Endodermal cell (in vitro differentiated cells): ENCODE measurements around the gene KRT38. TPM values are rescaled to one million over a fixed set of nuclear protein-coding genes. Genes with fewer than 3 reads are reported as not detected.

Source experiments
- DNase-seq: peaks from one replicate; pipeline ENCODE4 v3.0.0-alpha.2; 2017
- H3K27ac ChIP-seq: 2 replicates; pipeline ENCODE4 v1.5.1; 2013; ENCODE audit warnings: mild to moderate bottlenecking, low read depth, low read length, moderate library complexity
- H3K27me3 ChIP-seq: 2 replicates; pipeline ENCODE4 v1.6.1; 2013; ENCODE audit warnings: mild to moderate bottlenecking, low read length, moderate library complexity; ENCODE audit not compliant: insufficient read depth, control insufficient read depth, poor library complexity, severe bottlenecking
- H3K36me3 ChIP-seq: 2 replicates; pipeline ENCODE4 v1.7.0; 2013; ENCODE audit warnings: mild to moderate bottlenecking, low read length, moderate library complexity; ENCODE audit not compliant: control insufficient read depth, insufficient read depth
- H3K4me1 ChIP-seq: one replicate; pipeline ENCODE4 v1.7.0; 2013; ENCODE audit warnings: low read length; ENCODE audit not compliant: control insufficient read depth, insufficient read depth
- H3K4me3 ChIP-seq: 2 replicates; pipeline ENCODE4 v1.5.1; 2013; ENCODE audit warnings: mild to moderate bottlenecking, low read length, moderate library complexity
- H3K9ac ChIP-seq: 2 replicates; pipeline ENCODE4 v1.6.1; 2013; ENCODE audit warnings: mild to moderate bottlenecking, low read length, moderate library complexity; ENCODE audit not compliant: poor library complexity, severe bottlenecking; ENCODE audit errors: extremely low read depth
- H3K9me3 ChIP-seq: 2 replicates; pipeline ENCODE4 v1.6.1; 2013; ENCODE audit warnings: mild to moderate bottlenecking, low read length, moderate library complexity; ENCODE audit not compliant: control insufficient read depth
- H3K27ac Mint-ChIP-seq: 2 replicates; pipeline ENCODE4 v1.8.0; 2020; ENCODE audit warnings: mixed read lengths
- H3K27me3 Mint-ChIP-seq: 2 replicates; pipeline ENCODE4 v1.8.0; 2021; ENCODE audit warnings: mild to moderate bottlenecking, mixed read lengths; ENCODE audit not compliant: insufficient read depth
- H3K36me3 Mint-ChIP-seq: 2 replicates; pipeline ENCODE4 v1.8.0; 2020; ENCODE audit warnings: low read depth, mixed read lengths
- H3K4me1 Mint-ChIP-seq: 2 replicates; pipeline ENCODE4 v1.8.0; 2020; ENCODE audit warnings: mixed read lengths
- H3K4me3 Mint-ChIP-seq: 2 replicates; pipeline ENCODE4 v1.8.0; 2020; ENCODE audit warnings: mild to moderate bottlenecking, moderate library complexity, mixed read lengths
- H3K9me3 Mint-ChIP-seq: 2 replicates; pipeline ENCODE4 v1.8.0; 2020; ENCODE audit warnings: mild to moderate bottlenecking, mixed read lengths
- WGBS, 2 experiments: methylation state at CpG; one replicate each; pipeline versions ENCODE4 v1.1.5 to v1.1.7; 2013; ENCODE audit warnings: missing lambda C conversion rate in 2 of 2, mixed read lengths in 1 of 2; ENCODE audit not compliant: insufficient coverage in 1 of 2, insufficient read length in 1 of 2; 5-methylcytosine and 5-hydroxymethylcytosine counted together
- total RNA-seq, 2 donors: library from RNA; stranded (reverse); fragmentation: NEBNext Ultra II Directional in 1 of 2; extraction: Animal tissue kit (Norgen Biotek cat#: 25700) in 1 of 2; gene quantifications; 2 replicates in 1 of 2; 3 replicates in 1 of 2; pipeline ENCODE4 v1.2.1, GENCODE V29; 2021
- TF ChIP-seq, protein P1 (sequence below): fragments of 200-600 bp; sonication (generic); conservative IDR thresholded peaks from 2 replicates; pipeline ENCODE4 v1.5.0; 2021; ENCODE audit warnings: antibody characterized with exemption, mild to moderate bottlenecking

The KRT38 gene
- total RNA-seq, 2 donors from 2014 or later, result not detected

- no peaks in the 10 kb centered on the region for H3K4me1 ChIP-seq
- DNase-seq, result no peak
- WGBS, 2 experiments, result 71 to 73% methylated on average over 5 of the region's 5 CpGs
- no peaks in the 10 kb centered on the region for H3K9me3 ChIP-seq
- H3K9ac ChIP-seq, result no peak overlapping the region
- H3K9me3 Mint-ChIP-seq, result no peaks in the 10 kb centered on the region
- TF ChIP-seq, protein P1, sequence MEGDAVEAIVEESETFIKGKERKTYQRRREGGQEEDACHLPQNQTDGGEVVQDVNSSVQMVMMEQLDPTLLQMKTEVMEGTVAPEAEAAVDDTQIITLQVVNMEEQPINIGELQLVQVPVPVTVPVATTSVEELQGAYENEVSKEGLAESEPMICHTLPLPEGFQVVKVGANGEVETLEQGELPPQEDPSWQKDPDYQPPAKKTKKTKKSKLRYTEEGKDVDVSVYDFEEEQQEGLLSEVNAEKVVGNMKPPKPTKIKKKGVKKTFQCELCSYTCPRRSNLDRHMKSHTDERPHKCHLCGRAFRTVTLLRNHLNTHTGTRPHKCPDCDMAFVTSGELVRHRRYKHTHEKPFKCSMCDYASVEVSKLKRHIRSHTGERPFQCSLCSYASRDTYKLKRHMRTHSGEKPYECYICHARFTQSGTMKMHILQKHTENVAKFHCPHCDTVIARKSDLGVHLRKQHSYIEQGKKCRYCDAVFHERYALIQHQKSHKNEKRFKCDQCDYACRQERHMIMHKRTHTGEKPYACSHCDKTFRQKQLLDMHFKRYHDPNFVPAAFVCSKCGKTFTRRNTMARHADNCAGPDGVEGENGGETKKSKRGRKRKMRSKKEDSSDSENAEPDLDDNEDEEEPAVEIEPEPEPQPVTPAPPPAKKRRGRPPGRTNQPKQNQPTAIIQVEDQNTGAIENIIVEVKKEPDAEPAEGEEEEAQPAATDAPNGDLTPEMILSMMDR, result no peak
- H3K4me3 ChIP-seq, result no peak overlapping the region
- H3K36me3 ChIP-seq, result no peaks in the 10 kb centered on the region
- no peak overlapping the region for H3K27ac Mint-ChIP-seq
- no peaks in the 10 kb centered on the region for H3K36me3 Mint-ChIP-seq
- no peaks in the 10 kb centered on the region for H3K4me1 Mint-ChIP-seq
- no peak overlapping the region for H3K27ac ChIP-seq
- no peak overlapping the region for H3K4me3 Mint-ChIP-seq
- peaks cover 6% of the 10 kb centered on the region for H3K27me3 Mint-ChIP-seq
- H3K27me3 ChIP-seq, result no peaks in the 10 kb centered on the region
Observed at GRCh38 chr17:41439375-41439774, 1.4 kb downstream of the KRT38 start.

GRCh38 chr17:41437769-41438168 is 3.0 kb downstream of the KRT38 start:
- TF ChIP-seq, protein P1, result no peak
- Histone ChIP-seq H3K4me3 (no peak overlapping the region), H3K36me3 (no peaks in the 10 kb centered on the region), H3K9ac (no peak overlapping the region), H3K4me1 (no peaks in the 10 kb centered on the region), H3K27ac (no peak overlapping the region), H3K27me3 (no peaks in the 10 kb centered on the region), H3K9me3 (no peaks in the 10 kb centered on the region)
- no peaks in the 10 kb centered on the region for H3K9me3 Mint-ChIP-seq
- H3K36me3 Mint-ChIP-seq, result no peaks in the 10 kb centered on the region
- 92 to 96% methylated on average over 9 of the region's 9 CpGs for WGBS, 2 experiments
- DNase-seq, result no peak
- no peaks in the 10 kb centered on the region for H3K4me1 Mint-ChIP-seq
- H3K4me3 Mint-ChIP-seq, result no peak overlapping the region
- H3K27ac Mint-ChIP-seq, result no peak overlapping the region
- H3K27me3 Mint-ChIP-seq, result peaks cover 5% of the 10 kb centered on the region

- Histone ChIP-seq H3K9me3 (no peaks in the 10 kb centered on the region), H3K4me3 (no peak overlapping the region), H3K9ac (no peak overlapping the region), H3K27me3 (no peaks in the 10 kb centered on the region), H3K36me3 (no peaks in the 10 kb centered on the region), H3K27ac (no peak overlapping the region), H3K4me1 (no peaks in the 10 kb centered on the region)
- Mint-ChIP-seq H3K36me3 (no peaks in the 10 kb centered on the region), H3K4me3 (no peak overlapping the region), H3K9me3 (no peaks in the 10 kb centered on the region), H3K4me1 (no peaks in the 10 kb centered on the region), H3K27ac (no peak overlapping the region), H3K27me3 (peaks cover 5% of the 10 kb centered on the region)
- 88 to 95% methylated on average over 5 to 7 of the region's 7 CpGs for WGBS, 2 experiments
- TF ChIP-seq, protein P1, result no peak
- DNase-seq, result no peak
Observed at GRCh38 chr17:41437254-41437653, 3.5 kb downstream of the KRT38 start.
